H7 (cell line): ENCODE results near the gene CDC42EP2. TPM values are rescaled to one million over a fixed set of nuclear protein-coding genes. Genes with fewer than 3 reads are reported as not detected.

ENCODE experiments used
- DNase-seq: peaks from one replicate; pipeline ENCODE4 v3.0.0; 2012
- H3K27me3 ChIP-seq: 2 replicates; pipeline ENCODE4 v1.6.0; 2011; ENCODE audit warnings: mild to moderate bottlenecking, low read length; ENCODE audit not compliant: control insufficient read depth, insufficient read depth
- H3K36me3 ChIP-seq: replicated peaks from 2 replicates; pipeline ENCODE4 v1.5.1; 2011; ENCODE audit warnings: low read length; ENCODE audit not compliant: control insufficient read depth, insufficient read depth
- H3K4me3 ChIP-seq: 2 replicates; pipeline ENCODE4 v1.5.1; 2011; ENCODE audit warnings: low read depth, mild to moderate bottlenecking, control low read depth, low read length, moderate library complexity; ENCODE audit not compliant: insufficient read depth
- total RNA-seq: library from RNA; depleted of rRNA; stranded (reverse); fragments of >200 nt; shearing (Covaris generic); gene quantifications from 2 replicates; pipeline ENCODE4 v1.2.3, GENCODE V29; 2014; rRNA removed

Gene CDC42EP2, protein sequence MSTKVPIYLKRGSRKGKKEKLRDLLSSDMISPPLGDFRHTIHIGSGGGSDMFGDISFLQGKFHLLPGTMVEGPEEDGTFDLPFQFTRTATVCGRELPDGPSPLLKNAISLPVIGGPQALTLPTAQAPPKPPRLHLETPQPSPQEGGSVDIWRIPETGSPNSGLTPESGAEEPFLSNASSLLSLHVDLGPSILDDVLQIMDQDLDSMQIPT
- 0.97 and 1.2 TPM in 2 replicates for total RNA-seq

DNA sequence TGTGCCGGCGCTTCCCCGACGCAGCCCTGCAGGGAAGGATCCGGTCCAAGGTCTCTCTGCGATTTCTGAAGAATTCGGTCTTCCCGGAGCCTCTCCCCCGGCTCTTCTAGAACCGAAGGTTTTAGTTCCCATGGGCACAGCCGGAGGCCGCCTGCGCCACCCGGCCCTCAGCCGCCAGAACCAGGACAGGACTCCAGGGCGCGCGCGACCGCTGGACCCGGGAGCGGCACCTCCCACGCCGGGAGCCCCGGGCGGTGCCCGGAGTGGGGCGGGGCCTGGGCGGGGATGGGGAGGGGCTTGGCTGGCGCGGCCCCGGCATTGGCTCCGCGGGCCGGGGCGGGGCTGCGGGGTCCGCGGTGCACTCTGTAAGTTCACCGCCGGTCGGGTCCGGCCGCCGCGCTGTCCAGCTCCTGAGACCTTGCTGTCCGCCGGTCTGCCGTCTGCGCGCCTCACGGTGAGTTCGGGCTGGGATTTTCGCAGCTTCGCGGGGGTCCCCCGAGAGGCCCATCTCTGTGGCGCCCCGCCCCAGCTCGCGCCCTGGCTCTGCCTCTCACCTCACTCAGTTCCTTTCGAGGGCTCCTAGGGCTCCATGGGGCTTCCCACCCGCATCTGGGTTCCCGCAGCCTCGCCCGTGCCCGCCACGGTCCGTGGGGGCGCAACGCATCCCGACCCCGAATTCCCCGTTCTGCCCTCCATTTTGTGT is at the start of gene CDC42EP2:
Gene CDC42EP2 (plus strand): TSS at position 366 of the 703 bp plus-strand sequence. CDS start 6,033 bp downstream, outside the sequence.
- peak; percentile 99 for DNase-seq
- no peaks in the 10 kb centered on the region for H3K36me3 ChIP-seq
- peaks cover 12% of the 10 kb centered on the region for H3K27me3 ChIP-seq
- peak within 1 kb of the TSS; percentile 86 for H3K4me3 ChIP-seq

DNA sequence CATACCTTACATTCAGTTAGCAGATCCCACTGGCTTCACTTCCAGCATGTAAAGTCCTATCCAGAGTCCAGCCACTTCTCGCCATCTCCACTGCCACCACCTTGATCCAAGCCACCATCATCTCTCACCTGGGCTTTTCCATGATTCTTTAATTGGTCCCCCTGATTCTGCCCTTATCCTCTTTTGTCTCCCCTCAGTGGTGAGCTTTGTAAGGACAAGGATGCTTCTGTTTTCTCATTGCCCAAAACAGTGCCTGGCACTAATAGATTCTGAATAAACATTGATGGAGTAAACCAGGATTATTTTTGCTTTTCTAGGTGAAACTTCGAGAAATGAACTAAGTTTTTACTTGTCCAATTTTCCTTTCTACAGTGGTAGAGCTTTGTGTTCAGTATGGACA is 48.5 kb upstream of the CDC42EP2 start:
- Histone ChIP-seq H3K4me3 (no peak overlapping the region), H3K27me3 (no peaks in the 10 kb centered on the region), H3K36me3 (peaks cover 21% of the 10 kb centered on the region)
- DNase-seq: peak; percentile 68

DNA sequence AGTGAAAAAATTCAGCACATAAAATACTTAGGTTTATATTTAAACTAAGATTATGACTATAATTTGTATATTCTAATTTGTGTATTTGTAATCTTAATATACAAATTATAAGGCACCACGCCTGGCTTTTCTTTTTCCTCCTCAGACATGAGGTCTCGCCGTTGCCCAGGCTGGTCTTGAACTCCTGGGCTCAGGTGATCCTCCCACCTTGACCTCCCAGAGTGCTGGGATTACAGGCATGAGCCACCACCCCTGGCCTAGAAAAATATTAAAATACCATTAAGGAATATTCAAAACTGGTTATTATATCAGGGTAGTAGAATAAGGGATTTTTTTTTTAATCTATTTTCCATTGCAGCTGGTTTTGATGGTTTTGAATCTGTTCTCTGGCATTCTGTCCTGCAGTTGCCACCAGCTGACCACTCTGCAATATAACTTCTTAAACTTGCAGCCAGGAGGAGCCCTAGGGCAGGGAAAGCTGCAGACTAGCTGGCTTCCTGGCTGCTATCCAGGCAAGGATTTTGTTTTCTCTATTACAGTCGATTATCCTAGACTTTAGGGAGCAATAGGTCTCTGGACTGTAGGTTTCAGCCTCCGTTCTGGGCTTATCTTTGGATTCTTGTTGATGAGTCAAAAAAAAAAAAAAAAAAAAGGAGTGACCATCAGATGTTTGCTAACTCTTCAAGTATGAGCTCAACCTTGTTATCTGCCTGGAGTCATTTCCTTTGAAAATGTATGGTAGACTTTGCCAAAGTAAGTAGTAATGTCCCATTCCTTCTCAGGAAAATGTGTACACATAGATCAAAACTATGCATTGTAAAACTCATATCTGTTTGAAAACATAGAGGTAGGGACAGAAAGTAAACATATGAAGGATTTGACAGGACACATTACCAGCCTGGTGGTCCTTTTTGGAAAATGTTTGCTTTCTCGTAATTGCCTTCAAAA is 39.7 kb upstream of the CDC42EP2 start:
- no peaks in the 10 kb centered on the region for H3K27me3 ChIP-seq
- peaks cover 28% of the 10 kb centered on the region for H3K36me3 ChIP-seq
- H3K4me3 ChIP-seq: no peak overlapping the region
- DNase-seq: peak; percentile 78

DNA sequence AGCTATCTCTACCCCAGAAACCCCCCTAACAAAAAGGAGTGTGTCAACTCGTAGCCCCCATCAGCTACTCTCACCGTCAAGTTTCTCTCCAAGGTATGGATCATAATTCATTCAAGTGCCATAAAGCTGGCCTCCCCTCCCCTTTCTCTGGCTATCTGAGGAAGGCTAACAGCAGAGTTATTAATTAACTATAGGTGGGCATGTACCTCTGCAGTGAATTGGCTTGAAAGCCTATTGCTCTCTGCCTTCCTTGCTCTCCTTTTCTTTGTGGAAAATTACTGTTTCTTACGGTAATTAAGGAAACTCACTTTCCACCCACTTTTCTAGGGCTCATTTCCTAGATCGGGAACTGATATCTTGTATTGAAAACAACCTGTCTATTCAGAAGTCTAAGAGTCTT is 38.8 kb upstream of the CDC42EP2 start:
- H3K36me3 ChIP-seq: peaks cover 29% of the 10 kb centered on the region
- no peak overlapping the region for H3K4me3 ChIP-seq
- DNase-seq: no peak
- H3K27me3 ChIP-seq: no peaks in the 10 kb centered on the region

DNA sequence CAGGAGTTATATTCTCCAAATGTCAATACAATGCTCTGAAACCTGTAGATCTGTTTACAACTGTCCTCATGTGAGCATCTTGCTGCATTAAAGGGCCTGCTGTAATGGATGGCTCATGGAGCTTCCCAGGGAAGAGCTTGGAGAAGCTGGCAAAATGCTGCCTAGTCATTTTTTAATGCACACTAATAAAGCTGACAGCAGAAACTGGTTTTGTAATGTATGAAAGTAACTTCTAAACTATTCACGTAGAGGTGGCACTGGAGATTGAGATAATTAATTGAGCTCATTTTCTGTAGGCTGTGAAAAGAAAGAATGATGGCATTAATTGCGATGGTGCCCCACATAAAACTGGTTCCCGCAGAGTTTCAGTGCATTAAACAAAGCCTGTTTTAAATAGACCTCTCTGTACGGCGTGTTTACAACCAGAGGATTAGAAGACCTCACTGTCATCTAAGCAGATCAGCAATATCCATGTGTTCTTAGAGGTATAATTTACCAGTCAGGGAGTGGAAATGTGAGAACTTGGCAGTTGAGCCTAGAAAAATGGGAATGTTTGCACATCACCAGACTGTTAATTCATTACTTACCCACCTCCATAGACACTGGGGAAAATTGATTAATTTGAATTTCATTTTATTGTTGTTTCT is 36.9 kb upstream of the CDC42EP2 start:
- Histone ChIP-seq H3K4me3 (no peak overlapping the region), H3K36me3 (peaks cover 46% of the 10 kb centered on the region), H3K27me3 (no peaks in the 10 kb centered on the region)
- no peak for DNase-seq

DNA sequence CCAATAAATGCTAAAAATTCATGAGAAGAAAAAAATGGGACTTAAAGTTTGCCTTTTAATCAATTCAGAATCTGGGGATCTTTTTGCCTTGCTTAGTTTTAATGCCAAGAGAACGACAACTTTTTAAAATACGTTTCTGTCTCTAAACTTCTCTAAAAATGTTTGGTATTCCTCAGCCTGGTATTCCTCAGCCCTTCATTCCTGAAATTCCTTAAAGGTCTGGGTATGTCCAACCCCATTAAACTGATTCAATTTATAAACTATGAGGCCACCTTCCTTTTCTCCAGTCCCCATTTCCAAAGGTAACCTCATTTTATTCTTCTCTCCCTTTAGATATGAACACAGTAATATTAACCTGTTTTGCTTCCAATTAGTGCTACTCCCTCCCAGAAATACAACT is 36.3 kb upstream of the CDC42EP2 start:
- no peak overlapping the region for H3K4me3 ChIP-seq
- DNase-seq: no peak
- H3K27me3 ChIP-seq: no peaks in the 10 kb centered on the region
- H3K36me3 ChIP-seq: peaks cover 48% of the 10 kb centered on the region

DNA sequence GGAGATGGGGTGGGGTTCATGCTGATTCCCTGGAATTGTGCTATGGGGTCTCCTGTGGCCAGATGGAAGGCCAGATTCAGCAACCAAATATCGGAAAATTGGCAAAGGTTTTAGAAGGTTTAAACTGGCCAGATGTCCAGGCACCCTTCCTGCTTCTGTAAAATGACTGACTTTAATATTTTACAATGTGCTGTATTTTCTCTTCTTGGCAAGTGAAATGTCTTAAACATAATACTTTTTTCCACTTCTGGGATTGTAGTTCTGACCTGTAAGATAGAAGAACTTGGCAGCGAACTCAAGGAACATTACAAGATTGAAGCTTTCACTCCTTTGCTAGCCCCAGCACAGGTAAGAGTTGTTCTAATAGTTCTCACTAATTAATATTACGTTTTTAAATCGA is 35.4 kb upstream of the CDC42EP2 start:
- Histone ChIP-seq H3K36me3 (peaks cover 48% of the 10 kb centered on the region), H3K4me3 (no peak overlapping the region), H3K27me3 (no peaks in the 10 kb centered on the region)
- DNase-seq: no peak

DNA sequence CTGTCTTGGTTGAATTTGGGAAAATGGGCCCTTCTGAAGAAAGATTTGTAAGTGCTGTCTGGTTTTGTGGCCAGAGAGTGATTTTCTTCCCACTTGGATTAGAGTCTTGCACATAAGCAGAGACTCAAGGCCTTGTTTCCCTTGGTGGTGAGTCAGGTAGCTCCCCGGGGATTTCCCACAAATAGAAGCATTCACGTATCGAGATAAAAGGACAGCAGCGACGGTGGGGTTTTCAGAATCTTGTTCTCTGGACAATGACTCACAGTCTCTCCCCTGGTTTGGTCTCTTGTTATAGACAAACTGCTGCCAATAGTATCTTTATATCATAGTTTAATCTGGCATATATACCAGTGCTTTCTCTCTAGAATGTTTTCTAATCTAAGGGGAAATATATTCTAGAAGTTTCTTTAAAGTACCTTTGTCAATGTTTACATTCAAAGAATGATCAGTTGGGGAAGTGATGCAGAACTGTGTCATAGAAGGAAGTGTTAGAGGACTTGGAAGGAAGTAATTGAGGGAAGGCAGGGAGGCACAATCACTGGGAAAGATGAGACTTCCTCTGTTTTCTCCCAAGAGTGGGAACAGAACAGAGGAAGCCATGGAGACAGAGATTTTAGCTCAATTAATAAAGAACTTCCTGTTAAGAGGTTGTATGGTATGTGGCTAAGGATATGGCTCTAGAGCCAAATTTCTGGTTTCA is 34.8 kb upstream of the CDC42EP2 start:
- Histone ChIP-seq H3K27me3 (no peaks in the 10 kb centered on the region), H3K4me3 (no peak overlapping the region), H3K36me3 (peaks cover 50% of the 10 kb centered on the region)
- DNase-seq: no peak

DNA sequence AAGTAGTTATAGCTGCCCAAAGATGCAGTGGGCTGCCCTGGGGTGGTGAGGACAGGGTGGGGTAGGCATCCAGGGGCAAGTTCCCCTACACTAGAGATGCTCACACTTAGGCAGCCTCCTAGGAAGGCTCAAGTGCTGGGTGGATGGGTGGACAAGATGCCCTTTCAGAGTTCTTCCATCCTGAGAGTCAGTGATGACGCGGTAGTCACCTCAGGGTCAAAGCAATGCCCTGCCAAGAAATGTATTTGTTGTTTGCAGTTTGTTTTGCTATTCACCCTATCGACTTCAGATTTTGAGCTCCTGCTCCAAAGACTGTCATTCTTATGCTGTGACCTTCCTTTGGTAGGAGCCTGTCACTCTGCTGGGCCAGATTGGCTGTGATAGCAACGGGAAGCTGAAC is 34.0 kb upstream of the CDC42EP2 start:
- DNase-seq: no peak
- Histone ChIP-seq H3K27me3 (no peaks in the 10 kb centered on the region), H3K36me3 (peaks cover 52% of the 10 kb centered on the region), H3K4me3 (no peak overlapping the region)

DNA sequence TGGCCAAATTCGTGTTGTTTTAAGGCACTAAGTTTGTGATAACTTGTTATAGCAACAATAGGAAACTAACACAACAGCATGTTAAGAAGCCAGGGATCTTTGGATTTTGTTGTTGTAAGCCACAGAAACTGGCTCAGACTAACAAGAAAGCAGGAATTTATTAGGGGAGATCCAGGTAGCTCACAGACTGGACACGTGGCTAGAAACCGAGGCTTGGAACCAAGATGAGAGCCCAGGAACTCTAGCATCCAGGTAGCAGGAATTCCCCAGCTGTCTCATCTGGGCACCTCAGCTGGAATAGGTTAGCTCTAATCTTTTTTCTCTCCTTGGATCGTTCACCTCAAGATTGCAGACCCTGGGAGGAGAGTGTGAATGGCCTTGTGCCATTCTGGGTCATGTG is 28.0 kb upstream of the CDC42EP2 start:
- H3K36me3 ChIP-seq: peaks cover 54% of the 10 kb centered on the region

DNA sequence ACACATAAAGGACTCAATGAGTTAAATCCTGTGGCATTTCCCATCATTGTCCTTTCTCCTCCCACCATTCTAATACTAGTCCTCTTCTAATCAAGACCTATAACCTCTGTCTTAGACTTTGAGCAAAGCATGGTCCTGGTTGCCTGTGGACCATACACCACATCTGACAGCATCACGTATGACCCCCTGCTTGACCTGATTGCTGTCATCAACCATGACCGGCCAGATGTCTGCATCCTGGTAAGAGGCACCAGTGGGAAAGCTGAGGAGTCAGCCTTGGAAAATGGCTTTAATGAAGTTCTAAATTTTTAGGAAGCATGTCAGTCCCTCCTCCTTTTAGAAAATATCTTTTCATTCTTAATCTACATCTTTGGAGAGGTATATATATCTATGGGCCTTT is 27.1 kb upstream of the CDC42EP2 start:
- DNase-seq: no peak
- no peak overlapping the region for H3K4me3 ChIP-seq
- no peaks in the 10 kb centered on the region for H3K27me3 ChIP-seq
- H3K36me3 ChIP-seq: peaks cover 50% of the 10 kb centered on the region

More for the DNA sequence above, 28.0 kb upstream of the CDC42EP2 start:
- Histone ChIP-seq H3K27me3 (no peaks in the 10 kb centered on the region), H3K4me3 (no peak overlapping the region)
- no peak for DNase-seq

DNA sequence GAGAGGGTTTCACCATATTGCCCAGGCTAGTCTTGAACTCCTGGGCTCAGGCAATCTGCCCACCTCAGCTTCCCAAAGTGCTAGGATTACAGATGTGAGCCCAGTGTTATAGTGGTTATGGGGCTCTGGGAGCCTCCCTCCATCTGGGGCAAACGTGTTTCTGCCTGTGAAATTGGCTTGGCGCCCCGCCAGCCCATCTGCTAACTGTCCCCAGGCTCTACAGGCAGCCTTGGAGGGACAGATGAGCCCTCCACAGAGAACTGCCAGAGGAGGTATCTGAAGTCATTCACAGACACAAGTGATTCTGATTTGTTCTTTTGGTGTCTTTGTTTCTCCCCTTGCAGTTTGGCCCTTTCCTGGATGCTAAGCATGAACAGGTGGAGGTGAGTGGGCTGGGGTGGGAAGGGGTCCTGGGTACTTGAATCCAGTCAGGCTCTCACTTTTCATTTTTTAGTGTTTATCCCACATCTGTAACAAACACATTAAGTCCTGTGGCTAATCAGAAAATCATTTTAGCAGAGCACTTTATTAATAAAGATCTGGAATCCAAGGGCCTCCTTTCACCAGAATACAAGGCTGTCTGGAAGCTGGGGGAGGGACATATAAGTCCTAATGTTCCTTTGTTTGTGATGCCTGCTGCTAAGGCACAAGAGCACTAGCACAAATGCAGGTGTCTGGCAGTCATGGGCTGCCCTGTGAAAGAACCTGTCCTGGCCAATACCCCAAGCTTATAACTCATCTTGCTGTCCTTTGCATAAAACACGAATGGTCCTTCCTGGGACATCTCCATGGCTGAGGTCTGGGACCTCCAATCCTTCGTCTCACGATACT is 25.7 kb upstream of the CDC42EP2 start:
- Histone ChIP-seq H3K4me3 (no peak overlapping the region), H3K27me3 (no peaks in the 10 kb centered on the region), H3K36me3 (peaks cover 55% of the 10 kb centered on the region)
- no peak for DNase-seq

DNA sequence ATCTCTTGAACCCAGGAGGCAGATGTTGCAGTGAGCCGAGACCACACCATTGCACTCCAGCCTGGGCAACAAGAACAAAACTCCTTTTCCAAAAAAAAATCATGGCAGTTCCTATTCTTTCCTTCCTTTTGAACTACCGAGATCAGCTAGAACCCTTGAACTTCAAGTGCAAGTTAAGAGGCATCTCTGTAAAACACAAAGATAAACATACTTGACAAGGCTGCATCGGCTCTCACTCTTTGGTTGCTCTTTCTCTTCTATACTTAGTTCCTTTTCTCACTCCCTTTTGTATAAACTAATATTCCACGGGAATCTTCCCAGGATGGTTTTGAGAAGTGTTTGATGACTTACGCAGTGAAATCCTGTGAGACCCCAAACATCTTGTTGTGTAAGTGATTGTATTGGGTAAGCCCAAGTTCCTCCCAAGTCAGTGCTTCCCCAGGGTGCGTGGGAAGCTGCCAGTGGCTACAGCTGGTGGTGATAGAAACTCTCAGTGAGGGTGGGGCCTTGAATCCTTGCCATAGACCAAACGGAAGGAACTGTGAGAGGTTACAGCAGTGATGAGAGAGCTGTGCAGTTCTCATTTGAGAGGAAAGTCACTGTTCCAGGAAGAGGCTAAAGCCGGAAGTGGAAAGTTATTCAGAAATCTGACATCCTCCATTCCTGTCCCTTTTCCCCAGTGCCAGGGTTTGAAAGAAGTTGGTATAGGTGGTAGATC is 24.1 kb upstream of the CDC42EP2 start:
- no peak for DNase-seq
- Histone ChIP-seq H3K36me3 (peaks cover 65% of the 10 kb centered on the region), H3K4me3 (no peak overlapping the region), H3K27me3 (no peaks in the 10 kb centered on the region)
